ENCODE measurements around the gene ABI2.
"Not testable (repeated sequence)": the region's sequence is repeated elsewhere in the genome, so short reads cannot be mapped to it uniquely, and the experiment has no call there.

ABI2 gene

DNA sequence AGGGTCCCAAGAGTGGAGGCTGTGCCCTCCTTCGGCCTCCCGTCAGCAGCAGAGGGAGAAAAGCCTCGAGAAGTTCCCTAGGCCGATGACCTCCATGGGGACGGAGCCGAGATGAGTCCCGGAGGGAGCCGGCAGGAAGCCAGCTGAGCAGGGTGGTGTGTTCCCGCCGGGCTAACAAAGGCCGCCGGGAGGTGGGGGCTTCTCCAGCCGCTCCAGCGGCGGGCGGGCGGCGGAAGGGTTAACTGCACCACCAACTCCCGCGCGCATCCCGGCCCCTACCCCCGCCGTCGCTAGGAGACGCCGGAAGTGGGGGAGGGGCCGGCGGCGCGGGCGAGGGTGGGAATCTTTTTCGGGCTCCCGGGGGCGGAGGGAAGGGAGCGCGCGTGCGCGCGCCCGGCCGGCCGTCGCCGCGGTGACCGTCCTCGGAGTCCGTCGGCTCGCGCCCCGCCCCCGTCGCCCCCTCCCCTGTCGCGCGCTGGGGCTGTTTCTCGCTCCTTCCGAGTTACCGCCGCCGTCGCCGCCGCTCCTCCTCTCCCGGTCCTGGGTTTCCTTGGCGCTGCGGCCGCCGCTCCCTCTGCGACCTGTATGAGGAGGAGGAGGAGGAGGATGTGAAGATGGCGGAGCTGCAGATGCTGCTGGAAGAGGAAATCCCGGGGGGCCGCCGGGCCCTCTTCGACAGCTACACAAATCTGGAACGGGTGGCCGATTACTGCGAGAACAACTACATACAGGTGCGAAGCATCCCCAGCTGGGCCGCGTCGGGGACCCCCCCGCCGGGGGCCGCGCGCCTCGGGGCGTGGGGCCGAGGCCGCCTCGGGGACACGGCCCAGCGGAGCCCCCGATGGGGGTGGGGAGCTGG is at the start of gene ABI2:
Gene ABI2, plus strand, starts transcription at position 494 of the 859 bp plus-strand sequence. Its CDS starts 121 bp downstream, at position 615.
- peak within 1 kb of the TSS; percentile 99 for H3K4me3 ChIP-seq (ENCODE audit: low read depth, low read length)
- H3K36me3 ChIP-seq (ENCODE audit: control insufficient read depth, insufficient read depth, low read length) = no peaks in the 10 kb centered on the region
- no peaks in the 10 kb centered on the region for H3K9me3 ChIP-seq (ENCODE audit: control insufficient read depth, insufficient read depth, low read length)
- peak within 1 kb of the TSS; percentile 96 for H3K9ac ChIP-seq (ENCODE audit: low read depth, low read length)
- H3K4me1 ChIP-seq (ENCODE audit: control insufficient read depth, insufficient read depth, low read length) = peaks cover 12% of the 10 kb centered on the region; the same call in 1 of the 2 replicates
- peak within 1 kb of the TSS; percentile 99 for H3K27ac ChIP-seq (ENCODE audit: low read depth, low read length)
- H3K27me3 ChIP-seq (ENCODE audit: control insufficient read depth, insufficient read depth, low read length) = no peaks in the 10 kb centered on the region

DNA sequence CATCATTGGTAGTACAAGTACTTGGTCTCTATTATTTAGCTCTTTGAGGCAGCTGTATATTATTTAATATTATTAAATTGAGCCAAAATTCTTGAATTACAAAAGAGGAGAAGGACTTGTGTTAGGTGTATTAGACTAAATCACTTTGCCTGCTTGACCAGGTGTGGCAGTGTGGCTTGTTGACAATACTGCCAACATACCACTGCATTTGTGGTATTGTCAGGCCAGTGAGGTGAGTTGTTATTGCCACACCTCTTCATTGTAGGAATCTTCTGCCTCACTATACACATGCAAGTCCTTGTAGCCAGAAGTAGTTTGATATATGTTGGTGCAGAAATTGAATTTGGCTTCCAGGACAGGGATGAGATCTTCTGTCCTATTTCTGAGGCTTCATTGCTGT is 48.9 kb upstream of the ABI2 start:
- H3K27me3 ChIP-seq (ENCODE audit: control insufficient read depth, insufficient read depth, low read length) = no peaks in the 10 kb centered on the region
- H3K36me3 ChIP-seq (ENCODE audit: control insufficient read depth, insufficient read depth, low read length) = peaks cover 53% of the 10 kb centered on the region
- H3K4me1 ChIP-seq (ENCODE audit: control insufficient read depth, insufficient read depth, low read length) = no peaks in the 10 kb centered on the region
- no peaks in the 10 kb centered on the region for H3K9me3 ChIP-seq (ENCODE audit: control insufficient read depth, insufficient read depth, low read length)
- H3K27ac ChIP-seq (ENCODE audit: low read depth, low read length) = no peak overlapping the region
- H3K9ac ChIP-seq (ENCODE audit: low read depth, low read length) = no peak overlapping the region
- no peak overlapping the region for H3K4me3 ChIP-seq (ENCODE audit: low read depth, low read length)

DNA sequence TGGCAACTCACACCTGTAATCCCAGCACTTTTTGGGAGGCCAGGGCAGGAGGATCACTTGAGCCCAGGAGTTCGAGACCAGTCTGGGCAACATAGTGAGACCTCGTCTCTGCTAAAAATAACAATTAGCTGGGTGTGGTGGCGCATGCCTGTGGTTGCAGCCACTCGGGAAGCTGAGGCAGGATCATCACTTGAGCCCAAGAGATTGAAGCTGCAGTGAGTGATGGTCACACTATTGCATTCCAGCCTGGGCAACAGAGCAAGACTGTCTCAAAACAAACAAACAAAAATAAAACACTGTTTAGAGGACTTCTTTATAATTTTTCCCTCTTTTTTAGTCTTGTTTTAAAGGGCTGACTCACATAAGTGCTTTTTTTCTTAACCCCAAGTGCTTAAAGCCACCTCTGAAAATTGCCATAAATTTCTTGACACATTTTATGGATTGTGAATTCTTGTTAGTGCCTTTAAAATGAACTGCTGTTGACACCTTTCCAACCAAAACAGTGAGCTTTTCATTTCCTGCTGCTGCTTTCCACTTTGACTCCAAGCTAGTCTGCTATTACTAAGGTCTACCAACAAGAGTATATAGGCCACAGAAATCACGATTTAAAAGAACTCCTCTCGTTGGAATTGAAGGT is 47.6 kb upstream of the ABI2 start:
- no peak overlapping the region for H3K4me3 ChIP-seq (ENCODE audit: low read depth, low read length)
- H3K9me3 ChIP-seq (ENCODE audit: control insufficient read depth, insufficient read depth, low read length) = no peaks in the 10 kb centered on the region
- H3K9ac ChIP-seq (ENCODE audit: low read depth, low read length) = no peak overlapping the region
- peaks cover 59% of the 10 kb centered on the region for H3K36me3 ChIP-seq (ENCODE audit: control insufficient read depth, insufficient read depth, low read length)
- H3K27me3 ChIP-seq (ENCODE audit: control insufficient read depth, insufficient read depth, low read length) = no peaks in the 10 kb centered on the region
- H3K27ac ChIP-seq (ENCODE audit: low read depth, low read length) = no peak overlapping the region
- H3K4me1 ChIP-seq (ENCODE audit: control insufficient read depth, insufficient read depth, low read length) = no peaks in the 10 kb centered on the region

DNA sequence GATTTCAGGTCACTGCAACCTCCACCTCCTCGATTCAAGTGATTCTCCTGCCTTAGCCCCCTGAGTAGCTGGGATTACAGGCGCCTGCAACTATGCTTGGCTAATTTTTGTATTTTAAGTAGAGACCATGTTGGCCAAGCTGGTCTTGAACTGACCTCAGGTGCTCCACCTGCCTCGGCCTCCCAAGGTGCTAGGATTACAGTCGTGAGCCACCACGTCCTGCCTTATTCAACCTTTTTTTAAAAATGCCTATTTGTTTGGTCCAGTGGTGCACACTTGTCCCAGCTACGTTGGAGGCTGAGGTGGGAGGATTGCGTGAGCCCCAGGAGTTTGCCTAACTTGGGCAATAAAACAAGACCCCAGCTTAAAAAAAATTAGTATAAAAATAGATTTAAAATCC is 46.1 kb upstream of the ABI2 start:
- no peaks in the 10 kb centered on the region for H3K4me1 ChIP-seq (ENCODE audit: control insufficient read depth, insufficient read depth, low read length)
- no peak overlapping the region for H3K4me3 ChIP-seq (ENCODE audit: low read depth, low read length)
- no peak overlapping the region for H3K27ac ChIP-seq (ENCODE audit: low read depth, low read length)
- no peaks in the 10 kb centered on the region for H3K9me3 ChIP-seq (ENCODE audit: control insufficient read depth, insufficient read depth, low read length)
- no peaks in the 10 kb centered on the region for H3K27me3 ChIP-seq (ENCODE audit: control insufficient read depth, insufficient read depth, low read length)
- peaks cover 74% of the 10 kb centered on the region for H3K36me3 ChIP-seq (ENCODE audit: control insufficient read depth, insufficient read depth, low read length)
- no peak overlapping the region for H3K9ac ChIP-seq (ENCODE audit: low read depth, low read length)

DNA sequence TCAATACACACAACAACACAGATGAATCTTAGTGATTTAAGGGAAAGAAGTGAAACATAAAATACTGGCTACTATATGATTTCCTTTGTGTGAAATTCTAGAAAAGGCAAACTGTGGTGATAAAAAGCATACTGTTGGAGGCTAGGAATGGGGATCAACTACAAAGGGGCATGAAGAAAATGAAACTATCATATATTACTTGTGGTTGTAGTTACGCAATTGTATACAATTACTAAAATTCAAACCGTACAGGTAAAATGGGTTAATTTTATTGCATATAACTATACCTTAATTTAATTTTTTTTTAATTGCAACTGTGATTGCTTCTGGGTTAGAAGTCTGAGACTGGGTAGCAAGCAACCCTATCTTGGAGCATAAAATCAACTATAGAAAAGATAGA is 41.7 kb upstream of the ABI2 start:
- no peaks in the 10 kb centered on the region for H3K4me1 ChIP-seq (ENCODE audit: control insufficient read depth, insufficient read depth, low read length)
- H3K9ac ChIP-seq (ENCODE audit: low read depth, low read length) = no peak overlapping the region
- H3K4me3 ChIP-seq (ENCODE audit: low read depth, low read length) = no peak overlapping the region
- no peak overlapping the region for H3K27ac ChIP-seq (ENCODE audit: low read depth, low read length)
- peaks cover 50% of the 10 kb centered on the region for H3K36me3 ChIP-seq (ENCODE audit: control insufficient read depth, insufficient read depth, low read length)
- no peaks in the 10 kb centered on the region for H3K27me3 ChIP-seq (ENCODE audit: control insufficient read depth, insufficient read depth, low read length)
- H3K9me3 ChIP-seq (ENCODE audit: control insufficient read depth, insufficient read depth, low read length) = no peaks in the 10 kb centered on the region

DNA sequence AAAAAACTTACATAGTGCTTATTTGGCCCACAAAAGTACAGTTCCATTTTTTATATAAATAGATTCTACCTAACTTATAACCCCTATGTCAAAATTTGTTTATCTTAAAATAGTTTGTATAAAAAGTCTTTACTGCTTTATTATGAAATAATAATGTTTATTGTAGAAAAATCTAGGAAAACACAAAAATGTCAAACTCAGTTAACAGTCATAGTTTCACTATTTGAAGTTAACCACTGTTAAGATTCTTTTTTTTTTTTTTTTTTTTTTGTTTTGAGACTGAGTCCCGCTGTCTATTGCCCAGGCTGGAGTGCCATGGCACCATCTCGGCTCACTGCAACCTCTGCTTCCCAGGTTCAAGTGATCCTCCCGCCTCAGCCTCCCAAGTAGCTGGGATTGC is 26.5 kb upstream of the ABI2 start:
- Histone ChIP-seq H3K4me3 (ENCODE audit: low read depth, low read length) (no peak overlapping the region), H3K9me3 (ENCODE audit: control insufficient read depth, insufficient read depth, low read length) (no peaks in the 10 kb centered on the region), H3K27me3 (ENCODE audit: control insufficient read depth, insufficient read depth, low read length) (no peaks in the 10 kb centered on the region), H3K9ac (ENCODE audit: low read depth, low read length) (no peak overlapping the region), H3K4me1 (ENCODE audit: control insufficient read depth, insufficient read depth, low read length) (no peaks in the 10 kb centered on the region), H3K36me3 (ENCODE audit: control insufficient read depth, insufficient read depth, low read length) (peaks cover 9% of the 10 kb centered on the region), H3K27ac (ENCODE audit: low read depth, low read length) (no peak overlapping the region)

DNA sequence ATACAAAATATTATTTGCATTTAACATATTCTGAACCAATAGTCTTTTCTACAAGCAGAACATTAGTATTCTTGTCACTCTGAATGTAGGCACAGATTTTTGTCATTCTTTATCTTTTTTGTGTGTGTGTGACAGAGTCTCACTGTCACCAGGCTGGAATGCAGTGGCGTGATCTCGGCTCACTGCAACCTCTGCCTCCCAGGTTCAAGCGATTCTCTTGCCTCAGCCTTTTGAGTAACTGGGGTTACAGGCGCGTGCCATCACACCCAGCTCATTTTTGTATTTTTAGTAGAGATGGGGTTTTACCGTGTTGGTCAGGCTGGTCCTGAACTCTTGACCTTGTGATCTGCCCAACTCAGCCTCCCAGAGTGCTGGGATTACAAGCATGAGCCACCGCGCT is 25.6 kb upstream of the ABI2 start:
- not testable (repeated sequence) for H3K4me1 ChIP-seq (ENCODE audit: control insufficient read depth, insufficient read depth, low read length); H3K9ac ChIP-seq (ENCODE audit: low read depth, low read length); H3K4me3 ChIP-seq (ENCODE audit: low read depth, low read length); H3K27ac ChIP-seq (ENCODE audit: low read depth, low read length); H3K36me3 ChIP-seq (ENCODE audit: control insufficient read depth, insufficient read depth, low read length); H3K27me3 ChIP-seq (ENCODE audit: control insufficient read depth, insufficient read depth, low read length); H3K9me3 ChIP-seq (ENCODE audit: control insufficient read depth, insufficient read depth, low read length)

DNA sequence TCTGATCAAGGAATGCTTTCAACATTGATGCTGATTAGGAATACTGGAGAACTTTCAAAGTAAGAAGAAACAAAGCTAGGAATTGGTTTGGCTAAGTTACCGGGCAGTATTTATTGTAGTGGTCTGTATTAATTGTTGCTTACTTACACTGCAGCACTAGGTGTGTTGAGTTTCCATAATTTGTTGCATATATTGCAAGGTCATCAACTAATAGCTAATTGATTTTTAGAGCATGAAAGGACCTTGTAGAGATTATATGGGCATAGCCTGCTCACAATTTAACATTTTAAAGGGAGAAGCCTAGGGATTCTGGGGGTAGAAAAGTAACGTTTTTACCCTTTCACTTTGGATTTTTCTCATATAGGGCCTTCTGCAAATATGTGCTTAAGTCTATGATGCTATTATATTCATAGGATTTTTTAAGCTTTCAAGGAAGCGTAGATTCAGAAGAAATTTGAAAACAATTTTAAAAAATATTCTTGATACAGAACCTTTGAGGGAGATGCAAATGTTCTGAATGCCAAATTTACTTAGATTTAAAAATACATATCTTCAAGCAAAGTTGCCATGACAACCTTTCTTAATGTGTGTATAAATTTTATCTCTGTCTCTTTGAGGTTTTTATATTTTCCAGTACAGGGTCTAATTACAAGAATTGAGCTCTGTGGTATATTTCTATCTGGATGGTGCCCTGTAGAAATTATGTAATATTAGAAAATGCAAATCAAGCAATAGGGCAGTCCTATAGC is 17.3 kb upstream of the ABI2 start:
- H3K36me3 ChIP-seq (ENCODE audit: control insufficient read depth, insufficient read depth, low read length) = 0 out of 2 replicates have a peak, but pooled peaks cover 5% of the 10 kb centered on the region
- H3K4me1 ChIP-seq (ENCODE audit: control insufficient read depth, insufficient read depth, low read length) = no peaks in the 10 kb centered on the region
- no peak overlapping the region for H3K27ac ChIP-seq (ENCODE audit: low read depth, low read length)
- no peak overlapping the region for H3K4me3 ChIP-seq (ENCODE audit: low read depth, low read length)
- peaks cover 4% of the 10 kb centered on the region; the same call in 1 of the 2 replicates for H3K9me3 ChIP-seq (ENCODE audit: control insufficient read depth, insufficient read depth, low read length)
- no peaks in the 10 kb centered on the region for H3K27me3 ChIP-seq (ENCODE audit: control insufficient read depth, insufficient read depth, low read length)
- H3K9ac ChIP-seq (ENCODE audit: low read depth, low read length) = no peak overlapping the region

DNA sequence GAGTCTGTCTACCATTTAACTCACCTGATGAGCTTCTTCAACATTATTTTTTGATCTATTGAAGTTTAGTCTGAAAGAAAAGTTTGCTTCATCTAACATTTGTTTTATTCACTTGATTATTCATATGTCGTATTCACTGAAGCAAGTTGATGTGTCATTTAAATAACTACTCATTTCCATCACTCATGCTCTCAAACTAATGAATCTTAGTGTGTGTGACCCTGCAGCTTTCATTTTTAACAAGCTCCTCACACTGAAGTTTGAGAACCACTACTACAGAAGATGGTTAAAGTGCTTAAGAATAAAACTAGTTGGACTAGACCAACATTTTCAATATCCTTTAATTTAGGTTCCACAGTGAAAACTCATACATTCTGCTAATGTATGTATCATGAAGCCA is 1.8 kb upstream of the ABI2 start:
- no peaks in the 10 kb centered on the region for H3K36me3 ChIP-seq (ENCODE audit: control insufficient read depth, insufficient read depth, low read length)
- H3K9me3 ChIP-seq (ENCODE audit: control insufficient read depth, insufficient read depth, low read length) = no peaks in the 10 kb centered on the region
- no peak overlapping the region for H3K27ac ChIP-seq (ENCODE audit: low read depth, low read length)
- no peak overlapping the region for H3K4me3 ChIP-seq (ENCODE audit: low read depth, low read length)
- H3K27me3 ChIP-seq (ENCODE audit: control insufficient read depth, insufficient read depth, low read length) = no peaks in the 10 kb centered on the region
- peaks cover 12% of the 10 kb centered on the region; the same call in 1 of the 2 replicates for H3K4me1 ChIP-seq (ENCODE audit: control insufficient read depth, insufficient read depth, low read length)
- H3K9ac ChIP-seq (ENCODE audit: low read depth, low read length) = no peak overlapping the region

DNA sequence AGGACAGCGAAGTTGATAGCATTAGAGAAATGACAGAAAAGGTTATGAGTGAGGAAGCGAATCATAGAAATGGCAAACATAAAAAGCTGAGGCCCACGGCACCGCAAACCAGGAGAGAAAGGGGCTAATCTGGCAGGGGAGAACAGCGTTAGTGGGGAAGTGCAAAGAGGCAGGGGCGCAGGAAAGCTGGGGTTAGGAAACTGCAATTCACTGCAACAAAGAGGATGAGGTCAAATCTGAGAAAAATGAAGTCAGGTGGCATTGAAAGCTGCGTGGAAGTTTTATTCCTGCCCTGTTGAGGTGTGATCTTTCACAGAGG is 653 bp upstream of the ABI2 start:
- Histone ChIP-seq H3K36me3 (ENCODE audit: control insufficient read depth, insufficient read depth, low read length) (no peaks in the 10 kb centered on the region), H3K4me3 (ENCODE audit: low read depth, low read length) (peak overlapping the region; percentile 99), H3K27me3 (ENCODE audit: control insufficient read depth, insufficient read depth, low read length) (no peaks in the 10 kb centered on the region), H3K9me3 (ENCODE audit: control insufficient read depth, insufficient read depth, low read length) (no peaks in the 10 kb centered on the region), H3K4me1 (ENCODE audit: control insufficient read depth, insufficient read depth, low read length) (peaks cover 12% of the 10 kb centered on the region; the same call in 1 of the 2 replicates), H3K27ac (ENCODE audit: low read depth, low read length) (peak overlapping the region; percentile 99), H3K9ac (ENCODE audit: low read depth, low read length) (peak overlapping the region; percentile 96)
